PC-3 (cell line): ENCODE results near the gene INTS3.

ENCODE experiments used
- EZH2 ChIP-seq: fragments of 300-600 bp; sonication (generic); IDR thresholded peaks from one replicate; pipeline ENCODE4 v1.6.1; 2017; ENCODE audit warnings: antibody characterized with exemption, mild to moderate bottlenecking, low read length; ENCODE audit not compliant: unreplicated experiment
- TF ChIP-seq, protein P1 (sequence below): fragments of 300-600 bp; sonication (generic); conservative IDR thresholded peaks from 2 replicates; pipeline ENCODE4 v1.5.1; 2017; ENCODE audit warnings: antibody characterized with exemption, low read depth, mild to moderate bottlenecking, low read length

DNA sequence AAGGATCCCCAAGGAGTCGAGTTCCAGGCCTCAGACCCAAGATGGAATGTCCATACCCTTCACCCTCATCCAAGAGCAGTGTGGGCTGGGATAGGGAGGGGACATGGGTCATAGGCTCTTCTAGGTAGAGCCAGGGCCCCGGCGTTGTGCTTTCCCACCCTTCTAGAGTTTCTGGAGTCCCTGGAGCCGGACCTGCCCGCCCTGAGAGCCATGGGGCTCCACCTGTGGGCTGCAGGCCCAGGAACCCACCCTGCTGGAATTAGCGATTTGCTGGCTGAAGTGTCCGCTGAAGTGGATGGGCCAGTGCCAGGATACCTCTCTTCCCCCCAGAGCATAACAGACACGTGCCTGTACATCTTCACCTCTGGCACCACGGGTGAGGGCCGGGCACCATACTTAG is 48.5 kb downstream of the INTS3 start:
- TF ChIP-seq, protein P1, sequence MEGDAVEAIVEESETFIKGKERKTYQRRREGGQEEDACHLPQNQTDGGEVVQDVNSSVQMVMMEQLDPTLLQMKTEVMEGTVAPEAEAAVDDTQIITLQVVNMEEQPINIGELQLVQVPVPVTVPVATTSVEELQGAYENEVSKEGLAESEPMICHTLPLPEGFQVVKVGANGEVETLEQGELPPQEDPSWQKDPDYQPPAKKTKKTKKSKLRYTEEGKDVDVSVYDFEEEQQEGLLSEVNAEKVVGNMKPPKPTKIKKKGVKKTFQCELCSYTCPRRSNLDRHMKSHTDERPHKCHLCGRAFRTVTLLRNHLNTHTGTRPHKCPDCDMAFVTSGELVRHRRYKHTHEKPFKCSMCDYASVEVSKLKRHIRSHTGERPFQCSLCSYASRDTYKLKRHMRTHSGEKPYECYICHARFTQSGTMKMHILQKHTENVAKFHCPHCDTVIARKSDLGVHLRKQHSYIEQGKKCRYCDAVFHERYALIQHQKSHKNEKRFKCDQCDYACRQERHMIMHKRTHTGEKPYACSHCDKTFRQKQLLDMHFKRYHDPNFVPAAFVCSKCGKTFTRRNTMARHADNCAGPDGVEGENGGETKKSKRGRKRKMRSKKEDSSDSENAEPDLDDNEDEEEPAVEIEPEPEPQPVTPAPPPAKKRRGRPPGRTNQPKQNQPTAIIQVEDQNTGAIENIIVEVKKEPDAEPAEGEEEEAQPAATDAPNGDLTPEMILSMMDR, result no peak
- no peak for TF ChIP-seq EZH2
